Activated CD8-positive, alpha-beta memory T cell treated with anti-CD3 and anti-CD28 coated beads for 4 hours (primary cell): Measurements from ENCODE around the gene PRODH2.
"Not testable (repeated sequence)": the region's sequence is repeated elsewhere in the genome, so short reads cannot be mapped to it uniquely, and the experiment has no call there.

ENCODE experiments used
- DNase-seq, 2 donors: peaks; one replicate each; pipeline ENCODE4 v3.0.0-alpha.2; 2020; ENCODE audit warnings: low read depth in 2 of 2

Gene PRODH2

DNA sequence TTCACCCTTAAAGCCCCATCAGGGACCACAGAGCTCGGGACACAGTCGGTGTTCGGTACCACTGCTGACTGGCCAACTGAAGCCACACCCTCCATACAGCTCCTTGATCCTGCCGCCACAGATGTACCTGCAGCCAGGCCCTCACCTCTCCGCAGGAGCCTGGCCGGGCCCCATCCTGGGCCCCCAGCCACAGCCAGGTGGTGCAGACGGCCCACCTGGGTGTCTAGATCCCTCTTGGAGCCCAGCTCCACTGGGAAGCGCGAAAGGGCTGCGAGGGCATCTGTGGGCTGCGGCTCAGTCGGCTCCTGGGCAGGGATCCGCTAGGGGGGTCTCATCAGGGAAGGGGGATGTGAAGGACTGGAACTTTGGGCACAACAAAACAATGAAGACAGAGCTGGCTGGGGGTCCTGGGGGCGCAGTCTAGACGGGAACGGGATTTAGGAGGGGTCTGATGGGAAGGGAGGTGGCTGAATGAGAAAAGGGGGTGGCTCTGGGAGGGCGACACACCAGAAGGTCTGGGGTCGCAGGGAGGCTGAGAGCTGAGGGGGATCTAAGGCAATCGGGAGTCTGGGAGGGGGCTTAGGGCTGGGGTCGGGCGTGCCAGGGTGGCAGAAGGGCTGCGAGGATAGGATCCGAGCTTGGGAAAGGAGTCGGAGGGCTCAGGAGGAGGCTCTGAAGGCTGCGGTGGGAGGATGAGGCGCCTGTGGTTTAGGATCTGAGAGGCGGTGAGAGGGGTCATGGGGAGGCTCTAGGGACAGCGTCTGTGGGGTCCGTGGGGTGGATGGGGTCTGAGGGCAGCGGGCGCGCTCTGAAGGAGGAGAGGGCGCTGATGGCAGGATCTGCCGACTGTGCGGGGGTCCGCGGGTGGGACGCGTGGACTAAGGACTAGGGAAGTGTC is 15.8 kb downstream of the PRODH2 start:
- DNase-seq = no peak

DNA sequence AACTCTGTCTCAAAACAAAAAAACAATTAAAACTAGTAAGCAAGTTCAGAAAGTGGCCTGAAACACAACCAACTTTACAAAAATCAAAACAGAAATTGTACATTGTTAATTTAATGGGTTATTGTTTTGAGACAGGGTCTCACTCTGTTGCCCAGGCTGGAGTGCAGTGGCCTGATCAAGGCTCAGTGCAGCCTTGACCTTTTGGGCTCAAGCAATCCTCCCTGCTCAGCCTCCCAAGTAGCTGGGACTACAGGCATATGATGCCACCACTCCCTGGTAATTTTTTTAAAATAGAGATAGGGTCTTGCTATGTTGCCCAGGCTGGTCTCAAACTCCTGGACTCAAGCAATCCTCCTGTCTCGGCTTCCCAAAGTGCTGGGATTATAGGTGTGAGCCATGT is 17.1 kb downstream of the PRODH2 start:
- DNase-seq = not testable (repeated sequence)

DNA sequence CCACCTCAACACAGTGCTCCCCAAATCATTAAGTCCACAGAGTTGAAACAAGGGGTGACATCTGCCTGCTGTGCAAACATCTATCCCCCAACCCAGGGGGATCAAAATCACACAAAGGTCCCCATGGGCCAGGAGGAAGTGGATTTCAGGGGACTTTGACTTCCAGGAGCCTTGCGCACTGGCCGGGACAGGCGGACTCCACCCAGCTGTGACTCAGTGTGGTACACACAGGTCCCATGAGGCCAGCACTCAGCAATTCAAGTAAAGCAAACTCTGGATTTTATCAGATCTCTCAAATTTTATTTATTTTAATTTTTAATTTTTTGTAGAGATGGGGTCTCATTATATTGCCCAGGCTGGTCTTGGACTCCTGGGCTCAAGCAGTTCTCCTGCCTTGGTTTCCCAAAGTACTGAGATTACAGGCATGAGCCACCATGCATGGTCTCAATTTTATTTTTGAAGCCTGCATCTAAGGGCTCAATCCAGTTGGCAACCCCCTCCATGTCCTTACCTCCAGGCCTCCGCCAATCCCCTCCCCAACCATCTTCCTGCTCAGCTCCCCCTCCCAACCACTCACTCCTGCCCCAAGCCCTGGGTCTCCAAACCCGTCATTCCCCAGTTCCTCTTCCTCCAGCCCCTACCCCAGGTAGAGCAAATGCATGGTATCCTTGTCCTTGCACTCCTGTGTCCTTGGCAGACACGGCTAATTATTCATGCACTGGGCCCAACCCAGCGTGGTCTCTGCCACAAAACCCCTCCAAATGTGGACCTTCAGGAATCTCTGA is 19.1 kb downstream of the PRODH2 start:
- no peak for DNase-seq

DNA sequence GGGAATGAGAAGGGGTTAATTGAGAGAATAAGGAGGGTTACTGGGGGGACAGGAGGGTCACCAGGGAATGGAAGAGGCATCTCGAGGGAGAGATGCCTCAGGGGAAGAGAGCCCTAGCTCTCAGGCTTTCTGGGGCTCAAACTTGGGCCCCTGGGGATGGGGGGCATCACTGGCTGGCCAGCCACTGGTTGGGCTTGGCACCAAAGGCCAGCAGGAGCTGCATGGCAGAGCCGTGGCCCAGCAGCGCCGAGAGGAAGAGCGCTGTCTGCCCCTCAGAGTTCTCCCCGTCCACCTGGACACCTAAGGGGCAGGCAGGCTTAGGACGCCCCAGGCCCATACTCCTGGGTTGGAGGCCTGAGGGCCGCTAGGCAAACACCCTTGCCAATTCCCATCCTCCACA is 19.8 kb downstream of the PRODH2 start:
- DNase-seq = no peak

DNA sequence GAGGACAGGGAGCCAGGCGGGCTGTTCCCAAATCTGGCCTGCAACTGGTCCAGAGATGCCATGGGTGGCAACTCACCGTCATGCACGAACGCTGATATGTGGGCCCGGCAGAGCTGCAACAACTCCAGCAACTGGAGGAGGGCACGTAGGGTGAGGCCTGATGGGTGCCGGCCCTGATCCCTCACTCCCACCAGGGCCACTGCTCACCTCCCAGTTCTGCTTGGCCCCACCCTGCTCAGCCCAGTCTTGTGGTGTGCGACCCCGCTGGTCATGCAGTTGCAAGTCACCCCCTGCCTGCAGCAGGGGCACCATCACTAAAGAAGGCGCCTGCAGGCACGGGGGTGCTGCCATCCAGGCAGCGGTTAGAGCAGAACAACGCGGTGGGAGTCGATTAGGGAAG is 20.3 kb downstream of the PRODH2 start:
- no peak for DNase-seq

DNA sequence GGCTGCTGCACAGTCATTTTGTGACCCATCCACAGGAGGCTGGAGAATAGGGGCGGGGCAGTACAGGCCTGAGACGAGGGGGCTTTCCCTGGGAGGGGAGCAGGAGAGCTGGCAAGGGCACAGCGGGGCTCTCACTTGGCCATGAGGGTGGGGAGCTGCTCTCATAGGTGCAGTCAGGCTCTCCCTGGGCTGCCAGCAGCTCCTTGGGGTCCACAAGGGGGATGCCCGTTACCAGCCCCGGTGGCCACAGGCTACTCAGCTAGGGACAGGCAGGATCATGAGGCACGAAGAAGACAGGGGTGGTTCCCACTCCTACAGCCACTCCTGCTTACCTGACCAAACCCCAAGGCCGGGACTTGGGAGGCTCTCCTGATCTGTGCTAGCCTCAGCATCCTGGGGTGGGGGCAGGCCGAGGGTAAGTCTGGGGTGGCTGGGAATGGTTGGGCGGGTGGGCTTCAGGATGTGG is 20.8 kb downstream of the PRODH2 start:
- no peak for DNase-seq

DNA sequence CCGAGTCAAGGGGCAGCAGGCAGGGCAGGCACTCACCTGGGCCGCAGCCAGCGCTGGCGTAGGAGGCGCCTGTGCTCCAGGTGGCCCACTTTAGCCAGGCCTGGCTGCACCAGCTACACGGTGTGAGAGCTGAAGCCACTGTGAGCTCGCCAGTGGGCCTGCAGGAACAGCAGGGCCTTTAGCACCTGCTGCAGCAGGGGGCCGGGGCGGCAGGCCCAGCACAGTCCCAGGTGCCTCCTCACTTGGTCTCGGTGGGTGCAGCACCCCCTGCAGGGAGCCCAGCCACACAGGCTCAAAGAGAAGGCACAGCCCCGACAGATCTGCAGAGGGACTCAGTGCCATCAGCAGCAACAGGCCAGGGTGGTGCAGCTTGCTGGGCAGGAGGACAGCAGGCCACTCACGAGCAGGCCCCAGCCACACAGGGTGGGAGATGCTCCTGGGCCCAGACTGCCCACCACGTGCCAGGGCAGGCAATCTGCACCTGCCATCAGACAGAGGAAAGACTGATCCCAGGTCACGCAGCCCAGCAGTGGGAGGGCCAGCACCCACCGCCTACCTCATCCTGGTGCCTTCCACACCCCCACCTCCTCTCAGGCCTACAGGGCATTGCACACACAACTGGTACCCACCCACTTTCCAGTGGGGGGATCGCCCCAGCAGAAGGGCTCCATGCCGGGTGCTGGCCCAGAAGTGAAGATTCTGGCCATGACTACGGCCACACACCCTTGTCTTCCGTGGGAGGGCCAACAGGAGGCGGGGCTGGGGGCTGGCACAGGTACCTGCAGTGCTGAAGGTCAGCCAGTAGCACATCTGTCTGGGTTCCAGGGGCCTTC is 21.4 kb downstream of the PRODH2 start:
- no peak for DNase-seq

DNA sequence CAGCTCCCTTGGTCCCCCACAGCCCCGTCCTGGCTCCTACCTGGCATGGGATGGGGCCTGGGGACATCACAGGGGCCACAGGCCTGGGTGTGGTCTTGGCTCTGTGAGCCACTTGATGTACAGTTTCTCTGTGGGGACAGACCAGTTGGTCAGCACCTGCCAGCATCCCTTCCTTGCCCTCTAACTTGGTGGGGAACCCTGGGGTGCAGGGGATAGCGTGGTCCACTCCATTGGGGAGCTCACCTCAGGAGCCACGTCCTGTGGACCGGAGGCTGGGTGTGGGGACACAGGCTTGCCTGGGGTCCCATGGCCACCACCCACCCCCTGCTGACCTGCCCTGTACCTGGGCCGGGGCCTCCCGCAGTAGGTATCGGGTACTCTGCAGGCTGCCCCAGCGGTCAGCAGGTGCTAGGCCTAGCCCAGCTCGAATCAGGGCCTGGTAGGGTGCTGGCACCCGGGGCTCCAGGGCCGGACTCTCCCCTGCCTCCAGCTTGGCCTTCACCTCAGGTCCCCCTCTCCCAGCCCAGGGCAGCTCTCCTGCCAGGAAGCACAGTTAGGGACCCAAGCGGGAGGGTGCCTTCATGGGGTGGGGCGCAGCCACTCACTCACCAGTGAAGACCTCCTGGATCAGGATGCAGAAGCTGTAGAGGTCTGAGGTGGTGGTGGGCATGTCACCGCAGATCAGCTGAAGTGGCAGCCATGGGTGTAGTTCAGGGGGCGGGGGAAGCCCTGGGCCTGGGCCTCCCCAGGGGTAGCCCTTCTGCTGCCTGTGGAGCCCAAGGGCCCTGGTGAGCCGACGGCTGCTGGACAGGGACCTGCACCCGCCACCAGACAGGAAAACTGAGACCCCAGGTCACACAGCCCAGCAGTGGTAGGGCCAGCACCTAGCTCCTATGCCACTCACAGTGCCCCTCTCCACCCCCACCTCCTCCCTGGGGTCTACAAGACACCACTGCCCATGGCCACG is 22.4 kb downstream of the PRODH2 start:
- DNase-seq = no peak

DNA sequence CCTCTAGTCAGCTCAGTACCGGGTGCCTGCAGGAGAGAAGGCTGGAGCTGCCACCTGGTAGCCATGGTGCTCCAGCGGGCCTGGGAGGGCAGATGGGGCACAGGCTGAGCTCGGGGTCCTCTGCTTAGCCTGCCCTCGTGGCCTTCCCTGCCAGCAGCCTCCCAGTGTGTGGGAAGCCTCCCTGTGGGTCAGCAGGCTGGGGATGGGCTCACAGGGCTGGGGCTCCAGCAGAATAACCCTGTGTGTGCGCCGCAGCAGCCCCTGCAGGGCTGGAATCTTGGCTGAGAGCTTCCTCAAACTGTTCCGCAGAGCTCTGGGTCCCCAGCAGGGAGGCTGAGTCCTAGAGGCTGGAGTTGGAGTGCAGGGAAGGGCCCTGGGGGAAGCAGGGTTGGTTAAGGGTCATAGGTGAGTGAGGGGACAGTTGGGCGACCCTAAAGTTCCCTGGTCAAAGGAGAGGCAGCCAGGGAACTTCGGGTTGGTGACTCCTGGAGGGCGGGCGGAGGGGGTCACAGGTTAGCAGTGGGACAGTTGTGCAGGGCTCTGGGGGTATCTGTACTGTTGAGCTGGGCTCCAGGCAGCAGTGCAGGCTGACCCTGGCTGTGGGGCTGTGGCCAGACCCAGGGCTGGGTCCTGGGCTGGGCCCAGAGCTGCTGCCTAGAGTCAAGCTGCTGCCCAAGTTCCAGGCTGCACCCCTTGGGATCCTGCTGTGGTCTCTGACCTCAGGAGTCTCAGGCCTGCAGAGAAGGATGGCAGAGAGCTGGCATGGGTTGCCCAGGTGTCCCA is 23.3 kb downstream of the PRODH2 start:
- no peak for DNase-seq

DNA sequence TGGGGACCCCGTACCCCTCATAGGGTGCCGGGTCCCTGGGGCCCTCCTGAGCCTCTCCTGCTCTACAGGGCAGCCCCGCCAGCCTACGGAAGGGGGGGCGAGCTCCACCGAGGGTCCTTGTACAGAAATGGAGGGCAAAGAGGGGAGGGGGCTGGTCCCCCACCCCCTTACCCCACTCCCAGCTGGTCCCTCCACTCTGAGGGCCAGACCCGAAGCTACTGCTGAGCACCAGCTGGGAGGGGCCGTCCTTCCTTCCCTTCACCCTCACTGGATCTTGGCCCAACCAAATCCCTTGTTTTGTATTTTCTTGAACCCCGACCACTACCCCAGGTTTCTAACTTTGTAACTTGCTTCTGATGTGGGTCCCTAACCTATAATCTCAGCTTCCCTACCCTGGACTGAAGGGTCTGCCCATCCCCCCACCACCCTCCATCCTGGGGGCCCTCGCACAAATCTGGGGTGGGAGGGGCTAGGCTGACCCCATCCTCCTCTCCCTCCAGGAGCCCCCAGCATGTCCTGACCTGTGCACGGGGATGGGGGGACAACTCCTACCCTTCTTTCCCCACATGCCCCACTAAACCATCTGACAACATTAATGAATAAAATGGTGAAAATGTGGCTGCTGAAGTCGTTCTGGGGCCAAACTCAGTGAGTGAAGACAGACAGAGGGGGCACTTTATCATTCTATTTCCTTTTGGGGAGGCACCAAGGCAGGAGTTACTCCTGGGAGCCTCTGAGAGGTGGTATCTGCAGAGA is 24.3 kb downstream of the PRODH2 start:
- DNase-seq = no peak

DNA sequence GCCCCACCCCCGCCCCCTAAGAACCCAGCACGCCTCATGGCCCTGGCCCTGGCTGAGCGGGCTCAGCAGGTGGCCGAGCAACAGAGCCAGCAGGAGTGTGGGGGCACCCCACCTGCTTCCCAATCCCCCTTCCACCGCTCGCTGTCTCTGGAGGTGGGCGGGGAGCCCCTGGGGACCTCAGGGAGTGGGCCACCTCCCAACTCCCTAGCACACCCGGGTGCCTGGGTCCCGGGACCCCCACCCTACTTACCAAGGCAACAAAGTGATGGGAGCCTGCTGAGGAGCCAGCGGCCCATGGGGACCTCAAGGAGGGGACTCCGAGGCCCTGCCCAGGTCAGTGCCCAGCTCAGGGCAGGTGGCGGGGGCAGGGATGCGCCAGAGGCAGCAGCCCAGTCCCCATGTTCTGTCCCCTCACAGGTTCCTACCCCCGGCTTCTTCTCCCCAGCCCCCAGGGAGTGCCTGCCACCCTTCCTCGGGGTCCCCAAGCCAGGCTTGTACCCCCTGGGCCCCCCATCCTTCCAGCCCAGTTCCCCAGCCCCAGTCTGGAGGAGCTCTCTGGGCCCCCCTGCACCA is 25.3 kb downstream of the PRODH2 start:
- DNase-seq = no peak

DNA sequence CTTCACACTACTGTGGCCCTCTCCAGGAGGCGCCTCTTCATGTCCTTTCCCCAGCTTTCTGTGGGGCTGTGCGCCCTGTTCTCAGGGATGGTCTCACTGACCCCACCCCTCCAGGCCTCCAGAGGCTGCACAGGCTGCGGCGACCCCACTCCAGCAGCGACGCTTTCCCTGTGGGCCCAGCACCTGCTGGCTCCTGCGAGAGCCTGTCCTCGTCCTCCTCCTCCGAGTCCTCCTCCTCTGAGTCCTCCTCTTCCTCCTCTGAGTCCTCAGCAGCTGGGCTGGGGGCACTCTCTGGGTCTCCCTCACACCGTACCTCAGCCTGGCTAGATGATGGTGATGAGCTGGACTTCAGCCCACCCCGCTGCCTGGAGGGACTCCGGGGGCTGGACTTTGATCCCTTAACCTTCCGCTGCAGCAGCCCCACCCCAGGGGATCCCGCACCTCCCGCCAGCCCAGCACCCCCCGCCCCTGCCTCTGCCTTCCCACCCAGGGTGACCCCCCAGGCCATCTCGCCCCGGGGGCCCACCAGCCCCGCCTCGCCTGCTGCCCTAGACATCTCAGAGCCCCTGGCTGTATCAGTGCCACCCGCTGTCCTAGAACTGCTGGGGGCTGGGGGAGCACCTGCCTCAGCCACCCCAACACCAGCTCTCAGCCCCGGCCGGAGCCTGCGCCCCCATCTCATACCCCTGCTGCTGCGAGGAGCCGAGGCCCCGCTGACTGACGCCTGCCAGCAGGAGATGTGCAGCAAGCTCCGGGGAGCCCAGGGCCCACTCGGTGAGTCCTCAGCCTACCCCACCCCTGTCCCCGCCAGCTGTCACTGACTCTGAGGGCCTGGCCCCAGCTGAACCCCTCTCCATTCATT is 26.1 kb downstream of the PRODH2 start:
- DNase-seq = no peak

DNA sequence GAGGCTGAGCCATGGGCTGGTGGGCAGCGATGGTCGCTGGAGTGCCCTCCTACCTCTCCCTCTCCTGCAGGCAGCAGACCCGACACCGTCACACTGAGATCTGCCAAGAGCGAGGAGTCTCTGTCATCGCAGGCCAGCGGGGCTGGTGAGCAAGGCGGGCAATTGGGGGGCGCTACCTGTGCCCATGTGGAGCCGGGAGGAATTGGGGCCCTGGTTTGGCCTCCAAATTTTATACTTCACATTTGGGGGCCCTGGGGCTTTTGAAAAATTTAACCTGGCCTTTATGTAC is 27.4 kb downstream of the PRODH2 start:
- no peak for DNase-seq

DNA sequence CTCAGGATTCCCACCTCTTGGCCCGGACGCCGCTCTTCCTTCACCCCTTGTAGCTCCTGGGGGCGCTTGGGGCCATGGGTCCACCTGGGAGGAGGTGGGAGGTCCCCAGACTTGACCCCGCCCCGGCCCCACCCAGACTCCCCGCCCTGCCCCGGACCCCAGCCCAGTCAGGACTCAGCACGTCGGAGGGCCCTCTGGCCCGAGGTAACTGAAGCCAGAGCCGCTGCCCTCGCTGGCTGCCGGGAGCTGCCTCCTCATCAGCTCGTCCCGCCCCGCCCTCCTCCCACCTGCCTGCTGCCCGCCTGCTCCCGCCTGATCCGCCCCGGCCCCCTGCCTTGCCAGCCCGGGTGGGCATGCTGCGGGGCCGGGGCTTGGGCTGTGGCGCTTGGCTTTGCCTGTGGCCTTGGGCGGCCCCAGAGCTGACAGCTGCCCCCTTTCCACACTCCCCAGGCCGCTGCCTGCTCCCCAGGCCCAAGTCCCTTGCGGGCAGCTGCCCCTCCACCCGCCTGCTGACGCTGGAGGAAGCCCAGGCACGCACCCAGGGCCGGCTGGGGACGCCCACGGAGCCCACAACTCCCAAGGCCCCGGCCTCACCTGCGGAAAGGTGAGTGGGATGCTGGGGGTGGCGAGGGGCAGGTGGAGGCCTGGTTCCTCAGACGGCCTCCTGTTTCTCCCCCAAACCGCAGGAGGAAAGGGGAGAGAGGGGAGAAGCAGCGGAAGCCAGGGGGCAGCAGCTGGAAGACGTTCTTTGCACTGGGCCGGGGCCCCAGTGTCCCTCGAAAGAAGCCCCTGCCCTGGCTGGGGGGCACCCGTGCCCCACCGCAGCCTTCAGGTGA is 27.9 kb downstream of the PRODH2 start:
- no peak for DNase-seq

DNA sequence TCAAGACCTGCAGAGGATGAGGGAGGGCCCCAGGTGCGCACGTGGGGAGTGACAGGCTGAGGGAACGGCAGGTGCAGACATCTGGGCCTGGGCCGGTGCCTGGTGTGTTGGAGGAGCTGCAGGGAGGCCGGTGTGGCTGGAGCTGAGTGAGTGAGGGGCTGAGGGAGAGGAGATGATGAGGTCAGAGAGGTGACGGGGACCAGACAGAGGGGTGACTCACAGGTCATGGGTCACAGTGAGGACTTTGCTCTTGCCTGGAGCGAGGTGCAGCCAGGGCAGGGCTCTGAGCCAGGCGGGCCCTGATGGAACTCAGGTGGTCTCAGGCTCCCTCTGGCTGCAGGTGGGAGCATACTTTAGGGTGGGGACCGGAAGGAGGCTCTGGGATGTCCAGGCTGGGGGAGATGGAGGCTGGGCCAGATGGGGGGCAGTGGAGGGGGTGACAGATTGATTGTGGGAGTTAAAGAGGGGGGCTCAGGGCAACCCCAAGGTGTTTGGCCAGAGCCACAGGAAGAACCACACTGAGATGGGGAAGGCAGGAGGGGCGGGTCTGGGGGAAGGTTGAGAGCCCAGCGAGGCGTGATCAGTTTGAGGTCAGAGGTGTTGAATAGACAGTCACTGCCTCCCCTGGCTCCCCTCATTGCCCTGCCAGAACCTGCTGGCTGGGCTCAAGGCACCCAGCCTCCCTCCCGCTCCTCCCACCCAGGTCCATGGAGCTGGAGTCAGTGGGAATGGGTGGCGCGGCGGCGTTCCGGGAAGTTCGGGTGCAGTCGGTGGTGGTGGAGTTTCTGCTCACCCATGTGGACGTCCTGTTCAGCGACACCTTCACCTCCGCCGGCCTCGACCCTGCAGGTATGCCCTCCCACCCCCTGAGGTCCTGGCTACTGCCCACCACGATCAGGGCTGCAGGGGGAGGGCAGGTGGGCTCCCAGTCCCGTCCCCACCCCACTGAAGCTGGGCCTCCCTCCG is 28.9 kb downstream of the PRODH2 start:
- no peak for DNase-seq

DNA sequence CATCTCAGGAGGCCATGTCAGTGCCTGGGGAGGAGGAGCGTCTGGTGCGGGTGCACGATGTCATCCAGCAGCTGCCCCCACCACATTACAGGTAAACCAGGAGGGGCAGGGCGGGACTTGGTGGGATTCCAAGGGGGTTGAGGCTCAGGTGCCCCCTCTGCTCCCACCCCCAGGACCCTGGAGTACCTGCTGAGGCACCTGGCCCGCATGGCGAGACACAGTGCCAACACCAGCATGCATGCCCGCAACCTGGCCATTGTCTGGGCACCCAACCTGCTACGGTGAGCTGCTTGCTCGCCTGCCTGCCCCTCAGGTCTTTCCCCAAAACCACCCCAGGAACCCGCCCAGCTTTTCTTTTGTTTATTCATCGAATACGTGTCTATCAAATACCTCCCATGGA is 30.1 kb downstream of the PRODH2 start:
- DNase-seq = no peak
